CD14-positive monocyte (primary cell): ENCODE measurements around the gene CENPK. TPM values are rescaled to one million over a fixed set of nuclear protein-coding genes. Genes with fewer than 3 reads are reported as not detected.

Experiments used
- DNase-seq, 3 donors: peaks; one replicate each; pipeline ENCODE4 v3.0.0-alpha.2; 2011 to 2022
- H2AFZ ChIP-seq: 2 replicates; pipeline ENCODE4 v1.6.0; 2012; ENCODE audit warnings: mild to moderate bottlenecking, low read depth, low read length, inconsistent platforms; ENCODE audit not compliant: insufficient read depth, poor library complexity, severe bottlenecking
- H3K27ac ChIP-seq, 2 donors: 1 replicate in 1 of 2; 2 replicates in 1 of 2; pipeline ENCODE4 v1.5.1; 2012 to 2013; ENCODE audit warnings: low read length in 2 of 2, control low read depth in 1 of 2, inconsistent platforms in 1 of 2, low read depth in 1 of 2, mild to moderate bottlenecking in 1 of 2
- H3K27me3 ChIP-seq, 2 donors: one replicate each; pipeline versions ENCODE4 v1.6.0 to v1.6.1; 2011 to 2013; ENCODE audit warnings: low read length in 2 of 2; ENCODE audit not compliant: control insufficient read depth in 2 of 2, insufficient read depth in 2 of 2
- H3K36me3 ChIP-seq, 2 donors: replicated peaks in 1 of 2; 1 replicate in 1 of 2; 2 replicates in 1 of 2; pipeline versions ENCODE4 v1.5.1 to v1.6.1; 2012 to 2013; ENCODE audit warnings: low read length in 2 of 2, control low read depth in 1 of 2, inconsistent platforms in 1 of 2, mild to moderate bottlenecking in 1 of 2; ENCODE audit not compliant: insufficient read depth in 2 of 2, control insufficient read depth in 1 of 2
- H3K4me1 ChIP-seq, 2 donors: 1 replicate in 1 of 2; 2 replicates in 1 of 2; pipeline versions ENCODE4 v1.5.1 to v1.6.1; 2012 to 2013; ENCODE audit warnings: low read length in 2 of 2, control low read depth in 1 of 2, inconsistent platforms in 1 of 2, mild to moderate bottlenecking in 1 of 2, moderate library complexity in 1 of 2; ENCODE audit not compliant: insufficient read depth in 2 of 2, control insufficient read depth in 1 of 2
- H3K4me2 ChIP-seq: replicated peaks from 2 replicates; pipeline ENCODE3; 2012; ENCODE audit warnings: low read length, moderate library complexity, mild to moderate bottlenecking; ENCODE audit not compliant: poor library complexity, severe bottlenecking; ENCODE audit errors: extremely low read depth
- H3K4me3 ChIP-seq, 3 experiments: fragments of 200-600 bp in 1 of 3; sonication (generic) in 1 of 3; replicated peaks in 1 of 3; 1 replicate in 2 of 3; 2 replicates in 1 of 3; pipeline ENCODE4 v1.5.1; 2011 to 2013; ENCODE audit warnings: low read length in 3 of 3, mild to moderate bottlenecking in 3 of 3, control low read depth in 2 of 3, low read depth in 2 of 3, inconsistent platforms in 1 of 3, moderate library complexity in 1 of 3
- H3K79me2 ChIP-seq: 2 replicates; pipeline ENCODE4 v1.6.0; 2012; ENCODE audit warnings: mild to moderate bottlenecking, control low read depth, inconsistent platforms, low read length, moderate library complexity; ENCODE audit not compliant: insufficient read depth
- H3K9ac ChIP-seq: 2 replicates; pipeline ENCODE4 v1.6.0; 2017; ENCODE audit warnings: low read length, mild to moderate bottlenecking; ENCODE audit not compliant: insufficient read depth, poor library complexity, severe bottlenecking
- H3K9me3 ChIP-seq, 2 donors: replicated peaks in 1 of 2; 1 replicate in 1 of 2; 2 replicates in 1 of 2; pipeline versions ENCODE4 v1.5.1 to v1.6.1; 2012 to 2013; ENCODE audit warnings: low read length in 2 of 2, control low read depth in 1 of 2; ENCODE audit not compliant: control insufficient read depth in 1 of 2, insufficient read depth in 1 of 2
- H4K20me1 ChIP-seq: 2 replicates; pipeline ENCODE4 v1.6.0; 2012; ENCODE audit warnings: mild to moderate bottlenecking, low read length, control low read depth, moderate library complexity; ENCODE audit not compliant: insufficient read depth
- H3K27ac Mint-ChIP-seq, 7 donors: one replicate each; pipeline ENCODE4 v1.8.0; 2020; ENCODE audit warnings: mild to moderate bottlenecking in 7 of 7, mixed read lengths in 7 of 7, moderate library complexity in 6 of 7, inconsistent platforms in 2 of 7
- H3K27me3 Mint-ChIP-seq, 3 donors: one replicate each; pipeline ENCODE4 v1.8.0; 2021 to 2022; ENCODE audit warnings: low read depth in 3 of 3, mild to moderate bottlenecking in 3 of 3, mixed read lengths in 3 of 3, moderate library complexity in 3 of 3, inconsistent platforms in 1 of 3
- H3K36me3 Mint-ChIP-seq, 2 donors: one replicate each; pipeline ENCODE4 v1.8.0; 2020; ENCODE audit warnings: mixed read lengths in 2 of 2, inconsistent platforms in 1 of 2, mild to moderate bottlenecking in 1 of 2
- H3K4me1 Mint-ChIP-seq: one replicate; pipeline ENCODE4 v1.8.0; 2020; ENCODE audit warnings: mild to moderate bottlenecking, mixed read lengths
- H3K4me3 Mint-ChIP-seq, 2 donors: one replicate each; pipeline ENCODE4 v1.8.0; 2020; ENCODE audit warnings: mild to moderate bottlenecking in 2 of 2, mixed read lengths in 2 of 2, moderate library complexity in 1 of 2
- H3K9me3 Mint-ChIP-seq, 7 donors: one replicate each; pipeline ENCODE4 v1.8.0; 2020 to 2022; ENCODE audit warnings: mixed read lengths in 7 of 7, mild to moderate bottlenecking in 6 of 7, moderate library complexity in 6 of 7, inconsistent platforms in 2 of 7
- CTCF ChIP-seq: fragments of 200-600 bp; IDR thresholded peaks from one replicate; pipeline ENCODE4 v1.8.0; 2022; ENCODE audit warnings: antibody characterized with exemption, mild to moderate bottlenecking
- WGBS: methylation state at CpG from one replicate; pipeline ENCODE4 v1.1.5; 2013; ENCODE audit warnings: missing lambda C conversion rate; ENCODE audit not compliant: insufficient coverage; 5-methylcytosine and 5-hydroxymethylcytosine counted together
- intact Hi-C, 2 donors: fragments of 100-400 bp; cut with micrococcal nuclease; formaldehyde crosslinking; loops; one replicate each; pipeline versions ENCODE4 v1.15.0 to v1.15.1; 2023
- polyA plus RNA-seq, 3 donors: library from polyadenylated mRNA; depleted of rRNA in 1 of 3; unstranded in 2 of 3; stranded (reverse) in 1 of 3; fragments of 300-500 nt in 2 of 3; fragments of >200 nt in 1 of 3; fragmentation: Illumina TruSeq in 2 of 3; gene quantifications; 1 replicate in 2 of 3; 2 replicates in 1 of 3; pipeline ENCODE4 v1.2.3, GENCODE V29; 2012 to 2021

Gene CENPK
- polyA plus RNA-seq, 3 donors = 0.27 to 1.8 (median 0.83) TPM

- H3K27me3 ChIP-seq = no peaks in the 10 kb centered on the region
- H3K4me3 ChIP-seq = no peak overlapping the region
- intact Hi-C loops = no loop called here
- H3K36me3 ChIP-seq = peaks cover 52 to 71% of the 10 kb centered on the region in 2 donors
- no peaks in the 10 kb centered on the region for H3K4me1 ChIP-seq
- H2AFZ ChIP-seq = no peak overlapping the region
- no peak overlapping the region for H3K27ac Mint-ChIP-seq
- H3K79me2 ChIP-seq = peaks cover 23% of the 10 kb centered on the region
- no peak overlapping the region for H3K9ac ChIP-seq
- H3K4me2 ChIP-seq = no peak overlapping the region
- H3K36me3 Mint-ChIP-seq = peaks cover 49 to 55% of the 10 kb centered on the region in 2 donors
- no peaks in the 10 kb centered on the region for H4K20me1 ChIP-seq
- H3K27ac ChIP-seq = no peak overlapping the region
- no peaks in the 10 kb centered on the region for H3K9me3 ChIP-seq
- peaks cover 4% of the 10 kb centered on the region for H3K4me1 Mint-ChIP-seq
- no peak for TF ChIP-seq CTCF
- no peaks in the 10 kb centered on the region for H3K9me3 Mint-ChIP-seq
- H3K27me3 Mint-ChIP-seq = no peaks in the 10 kb centered on the region
- no peak for DNase-seq
- 100% methylated on average over 2 of the region's 2 CpGs for WGBS
- H3K4me3 Mint-ChIP-seq = no peak overlapping the region
These were observed 7.7 kb upstream of the CENPK start for GRCh38 chr5:65570598-65571226.

GRCh38 chr5:65566505-65566904 is 3.5 kb upstream of the CENPK start:
- H3K4me1 ChIP-seq = peaks cover 22 to 27% of the 10 kb centered on the region in 2 donors
- H3K79me2 ChIP-seq = peaks cover 57% of the 10 kb centered on the region
- Mint-ChIP-seq H3K9me3 (peaks cover 0 to 2% (median 0%) of the 10 kb centered on the region in 7 donors), H3K4me3 (no peak overlapping the region), H3K4me1 (peaks cover 23% of the 10 kb centered on the region), H3K27me3 (peaks cover 0 to 2% (median 0%) of the 10 kb centered on the region in 3 donors), H3K36me3 (peaks cover 20 to 24% of the 10 kb centered on the region in 2 donors), H3K27ac (no peak overlapping the region)
- 67% methylated on average over 2 of the region's 5 CpGs for WGBS
- TF ChIP-seq CTCF = no peak
- peaks cover 29 to 35% of the 10 kb centered on the region in 2 donors for H3K36me3 ChIP-seq
- no peak overlapping the region for H3K4me3 ChIP-seq
- H3K27ac ChIP-seq = no peak overlapping the region
- no peak for DNase-seq
- H3K4me2 ChIP-seq = no peak overlapping the region
- H3K27me3 ChIP-seq = no peaks in the 10 kb centered on the region
- no peak overlapping the region for H2AFZ ChIP-seq
- intact Hi-C loops = no loop called here
- H3K9me3 ChIP-seq = no peaks in the 10 kb centered on the region
- H3K9ac ChIP-seq = no peak overlapping the region
- H4K20me1 ChIP-seq = no peaks in the 10 kb centered on the region
